NCI-H2029 (cell line): ENCODE measurements around the gene CACNA1D.
"Not testable (repeated sequence)": the region's sequence is repeated elsewhere in the genome, so short reads cannot be mapped to it uniquely, and the experiment has no call there.

Experiments
- DNase-seq: peaks from one replicate; lab custom pipeline; 2025; lab: John Stamatoyannopoulos, UW

CACNA1D gene

DNA sequence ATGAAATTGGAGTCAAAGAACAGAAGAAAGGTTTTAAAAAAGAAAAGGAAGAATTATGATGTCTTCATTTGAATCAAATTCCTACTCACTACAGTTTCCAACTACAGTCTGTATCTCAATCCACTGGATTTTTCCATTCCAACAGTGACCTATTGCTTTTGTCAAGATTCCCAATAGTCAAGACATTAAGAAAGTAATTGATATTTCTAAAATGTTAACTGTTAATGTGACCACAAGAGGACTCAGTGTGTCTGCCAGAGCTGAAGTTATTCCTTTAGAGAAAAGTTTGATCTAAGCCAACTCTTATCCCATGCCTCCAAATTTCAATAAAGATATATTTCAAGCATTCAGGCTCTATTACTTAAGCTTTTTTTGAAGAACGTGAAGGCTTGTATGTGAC is 163.2 kb downstream of the CACNA1D start:
- DNase-seq: no peak

GRCh38 chr3:53658613-53659193 is 164.3 kb downstream of the CACNA1D start:
- no peak for DNase-seq

DNA sequence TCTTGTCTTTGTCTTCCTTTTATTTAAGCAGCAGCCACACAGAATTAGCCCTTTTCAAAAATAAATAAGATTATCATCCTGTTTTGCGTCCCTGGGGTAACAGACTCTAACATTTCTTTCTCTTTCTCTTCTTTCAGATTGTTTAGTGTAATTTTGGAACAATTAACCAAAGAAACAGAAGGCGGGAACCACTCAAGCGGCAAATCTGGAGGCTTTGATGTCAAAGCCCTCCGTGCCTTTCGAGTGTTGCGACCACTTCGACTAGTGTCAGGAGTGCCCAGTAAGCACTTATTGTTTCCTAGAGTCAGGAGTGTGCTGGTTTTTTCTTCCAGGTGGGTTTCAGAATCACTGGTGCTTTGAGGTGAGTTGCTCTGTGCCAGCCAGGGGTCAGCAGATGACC is 165.6 kb downstream of the CACNA1D start:
- DNase-seq: no peak

GRCh38 chr3:53661480-53661879 is 167.1 kb downstream of the CACNA1D start:
- no peak for DNase-seq

DNA sequence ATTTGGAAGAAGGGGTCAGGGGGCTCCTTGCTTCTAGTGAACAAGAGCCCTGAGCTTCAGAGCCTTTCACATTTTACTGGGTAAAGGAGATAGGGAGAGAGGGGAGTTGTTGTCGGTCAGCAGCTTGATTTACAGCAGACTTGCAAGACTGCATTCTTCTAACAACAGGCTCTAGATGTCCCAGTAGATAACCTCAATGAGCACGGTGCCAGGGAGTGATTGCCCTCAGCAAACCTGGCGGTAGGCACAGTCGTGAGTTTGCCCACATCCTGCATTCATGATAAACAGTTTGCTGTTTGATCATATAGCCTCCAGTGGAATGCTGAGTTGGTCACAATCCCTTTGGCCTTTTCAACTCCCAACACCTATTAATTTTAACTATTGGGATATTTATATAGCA is 170.4 kb downstream of the CACNA1D start:
- not testable (repeated sequence) for DNase-seq

DNA sequence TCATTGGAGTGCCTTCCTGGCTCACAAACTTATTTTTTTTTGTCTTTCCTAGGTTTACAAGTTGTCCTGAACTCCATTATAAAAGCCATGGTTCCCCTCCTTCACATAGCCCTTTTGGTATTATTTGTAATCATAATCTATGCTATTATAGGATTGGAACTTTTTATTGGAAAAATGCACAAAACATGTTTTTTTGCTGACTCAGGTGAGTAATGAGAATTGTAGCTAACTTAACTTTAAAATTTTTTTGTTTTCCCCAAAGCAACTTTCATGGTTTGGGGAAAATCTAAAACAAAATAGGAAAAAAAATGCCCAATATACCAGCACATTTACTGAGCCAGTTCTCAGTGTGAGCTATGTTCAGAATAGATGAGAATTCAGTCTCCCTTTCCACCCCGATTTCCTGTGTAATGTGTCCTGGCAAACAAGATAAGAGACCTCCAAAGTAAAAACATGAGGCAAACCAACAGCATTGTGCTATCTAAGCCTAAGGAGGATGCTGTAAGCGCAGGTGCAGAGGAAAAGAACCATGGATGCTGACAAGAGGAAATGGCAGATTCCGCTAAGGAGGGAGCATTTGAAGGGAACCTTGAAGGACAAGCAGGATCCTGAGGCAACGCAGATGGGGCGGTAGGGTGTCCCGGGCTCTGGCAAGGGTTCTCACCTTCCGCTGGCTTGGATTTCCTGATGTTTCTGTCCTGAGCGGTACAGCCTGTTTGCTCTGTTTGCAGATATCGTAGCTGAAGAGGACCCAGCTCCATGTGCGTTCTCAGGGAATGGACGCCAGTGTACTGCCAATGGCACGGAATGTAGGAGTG is 171.4 kb downstream of the CACNA1D start:
- no peak for DNase-seq

DNA sequence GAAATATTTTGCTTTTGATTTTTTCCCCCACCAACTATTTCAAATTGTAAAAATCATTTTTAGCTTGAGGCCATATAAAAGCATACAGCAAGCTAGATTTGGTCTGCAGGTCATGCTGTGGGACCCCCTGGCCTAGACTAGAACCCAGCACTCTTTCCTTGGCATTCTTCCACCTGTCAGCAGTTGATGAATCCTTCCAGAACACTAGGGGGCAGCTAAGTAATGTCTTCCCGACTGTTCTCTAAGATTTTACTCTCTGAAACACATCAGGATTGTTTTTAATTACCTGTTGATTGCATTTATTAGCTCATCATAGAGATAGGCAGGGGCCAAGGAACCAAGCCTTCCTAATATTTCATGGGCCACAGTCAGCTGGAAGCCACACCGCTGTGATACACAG is 174.5 kb downstream of the CACNA1D start:
- no peak for DNase-seq

- DNase-seq: no peak
Measured at GRCh38 chr3:53670721-53671120, 176.3 kb downstream of the CACNA1D start.

DNA sequence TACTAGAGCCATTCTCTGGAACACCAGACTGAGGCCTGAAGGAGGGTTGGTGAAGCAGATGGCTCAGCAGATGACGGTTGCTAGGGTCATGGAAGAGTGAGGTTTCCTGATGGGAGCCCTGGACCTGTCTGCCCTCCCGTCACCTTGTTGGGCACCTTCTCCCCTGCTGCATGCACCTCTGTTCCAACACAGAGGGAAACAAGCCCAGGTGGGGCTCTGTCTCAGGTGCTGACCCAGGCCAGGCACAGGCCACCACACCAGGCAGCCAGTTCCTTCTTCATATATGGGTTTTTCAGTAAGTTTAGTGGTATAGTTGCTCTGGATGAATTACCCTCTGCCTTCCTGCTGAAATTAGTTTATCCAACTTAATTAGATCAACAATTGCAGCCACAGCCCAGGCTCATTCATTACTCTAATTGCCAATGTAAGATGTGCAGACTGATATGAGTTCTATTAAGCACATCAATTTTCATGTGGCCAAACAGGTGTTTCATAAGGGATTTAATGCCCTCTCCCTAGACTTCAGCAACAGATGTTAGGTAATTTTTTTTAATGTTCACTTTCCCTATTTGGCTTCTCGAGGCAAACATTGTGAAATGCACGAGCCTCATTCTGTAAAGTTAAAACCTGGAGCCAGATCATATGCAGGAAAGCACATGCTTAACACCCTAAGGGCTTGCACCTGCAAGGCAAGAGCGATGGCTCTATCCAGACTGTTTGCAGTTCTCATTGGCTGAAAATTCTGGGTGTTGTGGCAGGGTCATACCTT is 177.0 kb downstream of the CACNA1D start:
- DNase-seq: no peak

DNA sequence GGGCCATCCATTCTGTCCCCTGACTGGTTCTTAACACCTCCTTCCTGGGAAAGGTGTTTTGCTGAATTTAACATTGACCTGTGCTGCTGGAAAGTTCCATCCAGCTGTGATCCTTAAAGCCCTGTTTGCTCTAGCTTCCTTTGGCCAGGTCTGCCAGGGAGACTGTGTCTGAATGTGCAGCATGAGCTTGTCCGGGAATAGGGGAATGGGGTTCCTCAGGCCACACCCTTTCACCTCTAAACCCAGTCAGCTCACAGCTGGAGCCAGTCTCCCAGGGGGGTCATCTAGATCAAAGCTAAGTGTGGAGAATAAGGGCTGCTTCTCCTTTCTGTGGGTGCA is 177.5 kb downstream of the CACNA1D start:
- no peak for DNase-seq

DNA sequence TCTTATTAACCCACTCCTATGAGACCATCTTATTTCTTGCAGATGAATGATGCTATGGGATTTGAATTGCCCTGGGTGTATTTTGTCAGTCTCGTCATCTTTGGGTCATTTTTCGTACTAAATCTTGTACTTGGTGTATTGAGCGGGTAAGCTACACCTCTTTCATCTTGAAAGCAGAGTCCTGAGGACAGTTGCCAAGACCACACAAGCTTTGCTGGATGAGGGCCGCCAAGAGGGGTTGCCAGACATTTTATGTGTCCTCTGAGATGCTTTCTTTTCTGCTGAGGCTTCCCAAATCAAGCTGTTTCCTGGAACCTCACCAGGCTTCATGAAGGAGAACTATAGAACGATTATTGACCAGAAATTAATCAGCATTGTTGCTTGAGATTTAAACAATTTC is 178.6 kb downstream of the CACNA1D start:
- DNase-seq: no peak

DNA sequence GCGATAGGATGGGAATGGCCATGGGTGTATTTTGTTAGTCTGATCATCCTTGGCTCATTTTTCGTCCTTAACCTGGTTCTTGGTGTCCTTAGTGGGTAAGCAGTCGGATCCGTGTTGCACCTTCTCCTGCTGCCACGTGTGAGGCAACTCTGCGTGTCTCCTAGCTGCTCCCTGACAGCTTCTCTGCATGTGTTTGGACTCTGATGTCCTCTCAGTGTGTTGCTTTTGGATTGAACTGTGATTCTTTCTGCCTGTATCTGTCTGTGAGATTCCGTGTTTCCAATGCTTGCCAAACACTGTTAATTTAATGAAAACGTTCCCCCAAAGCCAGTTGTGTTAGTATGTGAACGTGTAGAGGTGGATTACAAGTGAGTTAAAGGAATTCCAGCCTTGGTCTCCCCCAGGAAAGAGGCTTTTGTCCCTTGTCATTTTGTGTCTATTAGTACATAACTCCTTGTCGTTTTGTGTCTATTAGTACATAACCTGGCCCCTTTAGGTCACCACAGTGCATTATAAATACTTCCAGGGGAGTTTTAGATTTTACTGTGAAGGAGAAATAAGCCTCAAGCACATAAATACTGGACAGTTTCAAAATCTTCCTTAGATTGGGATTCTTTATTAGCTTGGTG is 179.4 kb downstream of the CACNA1D start:
- DNase-seq: no peak

GRCh38 chr3:53674582-53674981 is 180.2 kb downstream of the CACNA1D start:
- no peak for DNase-seq

- no peak for DNase-seq
Measured at GRCh38 chr3:53675022-53675697, 180.7 kb downstream of the CACNA1D start.

- no peak for DNase-seq
Measured at GRCh38 chr3:53675942-53676341, 181.5 kb downstream of the CACNA1D start.

- no peak for DNase-seq
Measured at GRCh38 chr3:53677413-53677812, 183.0 kb downstream of the CACNA1D start.

- no peak for DNase-seq
Measured at GRCh38 chr3:53680028-53680427, 185.6 kb downstream of the CACNA1D start.

DNA sequence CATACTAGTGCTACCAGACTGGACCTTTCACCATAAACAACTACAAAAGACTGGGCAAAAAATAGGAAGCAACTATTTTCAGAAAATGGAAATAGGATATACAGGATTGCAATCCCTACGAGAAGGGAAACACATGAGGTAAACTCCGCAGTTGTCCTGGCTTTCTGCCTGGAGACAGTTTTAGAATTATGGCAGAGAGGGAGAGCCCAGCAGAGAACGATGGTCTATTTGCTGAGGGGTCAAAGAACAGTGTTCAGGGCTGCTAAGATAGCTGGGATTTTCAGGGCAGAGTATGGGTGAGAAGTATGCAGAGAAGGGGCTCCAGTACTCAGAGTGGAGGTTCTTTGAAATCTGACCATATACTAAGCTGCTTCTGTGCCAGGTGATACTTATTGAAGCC is 188.4 kb downstream of the CACNA1D start:
- no peak for DNase-seq

- no peak for DNase-seq
Measured at GRCh38 chr3:53688066-53688465, 193.7 kb downstream of the CACNA1D start.

DNA sequence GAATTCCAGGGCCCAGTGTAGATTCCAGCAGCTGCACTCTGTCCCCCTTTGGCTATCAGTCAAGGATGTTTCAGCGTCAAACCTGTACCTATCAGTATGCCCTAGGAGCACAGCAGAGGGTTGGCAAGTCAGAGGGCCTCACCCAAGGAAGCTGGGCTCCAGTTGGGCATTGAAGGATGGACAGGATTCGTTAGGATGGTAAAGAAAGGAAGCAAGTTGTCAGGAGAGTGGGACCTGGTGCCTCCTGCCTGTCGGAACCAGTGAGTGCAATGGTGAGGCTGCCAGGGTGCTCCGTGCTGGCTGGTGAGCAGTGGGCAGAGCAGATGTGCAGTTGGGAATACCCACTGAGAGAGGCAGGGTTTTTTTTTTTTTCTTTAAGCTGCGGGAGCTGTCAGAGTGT is 194.6 kb downstream of the CACNA1D start:
- DNase-seq: no peak

- no peak for DNase-seq
Measured at GRCh38 chr3:53689681-53690080, 195.3 kb downstream of the CACNA1D start.

GRCh38 chr3:53690521-53690920 is 196.1 kb downstream of the CACNA1D start:
- no peak for DNase-seq
